ENCODE measurements around the gene NR5A1.

GRCh38 chr9:124472770-124473169 is 34.4 kb downstream of the NR5A1 start:
- no peak for TF ChIP-seq CTCF (IDR thresholded peaks at IDR 0.05)
- TF ChIP-seq POLR2A (IDR thresholded peaks at IDR 0.05): no peak
